Liver (tissue), 9 donors: ENCODE data around the gene CSNK1G2. TPM values are rescaled to one million over a fixed set of nuclear protein-coding genes. Genes with fewer than 3 reads are reported as not detected.

Experiments
- DNase-seq: peaks from one replicate; pipeline ENCODE4 v3.0.0-alpha.2; 2017; ENCODE audit warnings: low spot score
- H3K27ac ChIP-seq, 2 donors: one replicate each; pipeline ENCODE4 v1.7.0; 2013; ENCODE audit warnings: inconsistent platforms in 2 of 2, low read length in 2 of 2, control low read depth in 1 of 2, low read depth in 1 of 2, mild to moderate bottlenecking in 1 of 2
- H3K27me3 ChIP-seq, 4 donors: one replicate each; pipeline versions ENCODE4 v1.6.1 to v1.7.0; 2013; ENCODE audit warnings: low read length in 3 of 4, inconsistent platforms in 1 of 4, mild to moderate bottlenecking in 1 of 4, moderate library complexity in 1 of 4; ENCODE audit not compliant: control insufficient read depth in 4 of 4, insufficient read depth in 4 of 4
- H3K36me3 ChIP-seq, 4 donors: one replicate each; pipeline versions ENCODE4 v1.6.1 to v1.7.0; 2013; ENCODE audit warnings: low read length in 3 of 4, mild to moderate bottlenecking in 3 of 4, low read depth in 1 of 4, moderate library complexity in 1 of 4; ENCODE audit not compliant: control insufficient read depth in 4 of 4, insufficient read depth in 3 of 4
- H3K4me1 ChIP-seq, 4 donors: one replicate each; pipeline versions ENCODE4 v1.6.1 to v1.7.0; 2013; ENCODE audit warnings: low read length in 3 of 4, mild to moderate bottlenecking in 3 of 4, moderate library complexity in 1 of 4; ENCODE audit not compliant: control insufficient read depth in 4 of 4, insufficient read depth in 4 of 4
- H3K4me3 ChIP-seq, 3 donors: one replicate each; pipeline versions ENCODE4 v1.6.1 to v1.7.0; 2013; ENCODE audit warnings: low read length in 3 of 3, control low read depth in 1 of 3, low read depth in 1 of 3, mild to moderate bottlenecking in 1 of 3
- H3K9ac ChIP-seq, 2 donors: one replicate each; pipeline ENCODE4 v1.7.0; 2013; ENCODE audit warnings: low read length in 2 of 2, mild to moderate bottlenecking in 2 of 2, moderate library complexity in 2 of 2, control low read depth in 1 of 2, low read depth in 1 of 2
- H3K9me3 ChIP-seq, 4 donors: one replicate each; pipeline versions ENCODE4 v1.6.1 to v1.7.0; 2013; ENCODE audit warnings: low read length in 3 of 4; ENCODE audit not compliant: control insufficient read depth in 4 of 4
- EGR1 ChIP-seq, 2 donors: IDR thresholded peaks; 2 replicates each; pipeline ENCODE4 v1.6.1; 2016 to 2018; ENCODE audit warnings: antibody characterized with exemption in 2 of 2, low read depth in 2 of 2
- FOXA1 ChIP-seq: IDR thresholded peaks from 2 replicates; pipeline ENCODE4 v1.6.1; 2016; ENCODE audit warnings: antibody characterized with exemption
- FOXA2 ChIP-seq: IDR thresholded peaks from 2 replicates; pipeline ENCODE4 v1.6.1; 2016; ENCODE audit warnings: antibody characterized with exemption
- GABPA ChIP-seq, 2 donors: IDR thresholded peaks in 1 of 2; conservative IDR thresholded peaks in 1 of 2; 2 replicates each; pipeline ENCODE4 v1.6.1; 2016; ENCODE audit warnings: antibody characterized with exemption in 2 of 2, mild to moderate bottlenecking in 1 of 2, moderate library complexity in 1 of 2
- HNF4A ChIP-seq, 2 donors: conservative IDR thresholded peaks; 2 replicates each; pipeline ENCODE4 v1.6.1; 2016; ENCODE audit warnings: antibody characterized with exemption in 2 of 2, mild to moderate bottlenecking in 2 of 2
- HNF4G ChIP-seq: IDR thresholded peaks from 2 replicates; pipeline ENCODE4 v1.6.1; 2016; ENCODE audit warnings: antibody characterized with exemption
- JUND ChIP-seq, 2 donors: IDR thresholded peaks; 2 replicates each; pipeline ENCODE4 v1.6.1; 2016; ENCODE audit warnings: antibody characterized with exemption in 2 of 2
- NR2F2 ChIP-seq: IDR thresholded peaks from 2 replicates; pipeline ENCODE4 v1.6.1; 2016; ENCODE audit warnings: antibody characterized with exemption
- RAD21 ChIP-seq, 2 donors: IDR thresholded peaks; 2 replicates each; pipeline ENCODE4 v1.6.1; 2016; ENCODE audit warnings: antibody characterized with exemption in 2 of 2, mild to moderate bottlenecking in 2 of 2
- RXRA ChIP-seq, 2 donors: IDR thresholded peaks; 2 replicates each; pipeline ENCODE4 v1.6.1; 2017 to 2018; ENCODE audit warnings: antibody characterized with exemption in 2 of 2, mild to moderate bottlenecking in 1 of 2
- SP1 ChIP-seq: IDR thresholded peaks from 2 replicates; pipeline ENCODE4 v1.6.1; 2018; ENCODE audit warnings: antibody characterized with exemption, mild to moderate bottlenecking
- TAF1 ChIP-seq: conservative IDR thresholded peaks from 2 replicates; pipeline ENCODE4 v1.6.1; 2016; ENCODE audit warnings: antibody characterized with exemption, mild to moderate bottlenecking
- YY1 ChIP-seq: IDR thresholded peaks from 2 replicates; pipeline ENCODE4 v1.6.1; 2016; ENCODE audit warnings: antibody characterized with exemption, mild to moderate bottlenecking
- WGBS: extraction: QIAGEN DNeasy Blood & Tissue Kit; methylation state at CpG from one replicate; pipeline ENCODE4 v1.1.7; 2013; 5-methylcytosine and 5-hydroxymethylcytosine counted together
- polyA plus RNA-seq, 2 donors: library from polyadenylated mRNA; stranded (reverse) in 1 of 2; unstranded in 1 of 2; fragments of 200-250 nt in 1 of 2; fragments of >200 nt in 1 of 2; fragmentation: Nextera tagmentation in 1 of 2; extraction: Ambion mirVana in 1 of 2; gene quantifications; one replicate each; pipeline versions ENCODE4 v1.2.1 to v1.2.3, GENCODE V29; 2013 to 2015
- total RNA-seq, 2 donors: library from RNA; depleted of rRNA; stranded (reverse); fragments of >200 nt; gene quantifications; one replicate each; pipeline ENCODE4 v1.2.3, GENCODE V29; 2014
- TF ChIP-seq, protein P1 (sequence below): fragments of 150-350 bp; IDR thresholded peaks from 2 replicates; pipeline ENCODE4 v1.5.1; 2017; ENCODE audit warnings: improper control_type of control experiment, low read depth, low read length; ENCODE audit not compliant: missing input control
- TF ChIP-seq, protein P2 (sequence below): IDR thresholded peaks from 2 replicates; pipeline ENCODE4 v1.6.1; 2016; ENCODE audit warnings: antibody characterized with exemption, mild to moderate bottlenecking
- TF ChIP-seq, protein P3 (sequence below): IDR thresholded peaks from 2 replicates; pipeline ENCODE4 v1.6.1; 2016; ENCODE audit warnings: antibody characterized with exemption
- TF ChIP-seq, protein P4 (sequence below): IDR thresholded peaks from 2 replicates; pipeline ENCODE4 v1.6.1; 2016; ENCODE audit warnings: antibody characterized with exemption
- TF ChIP-seq, protein P5 (sequence below): IDR thresholded peaks from 2 replicates; pipeline ENCODE4 v1.6.1; 2016; ENCODE audit warnings: antibody characterized with exemption
- donor health status: healthy.
- donor health status: healthy.
- donor health status: healthy.
- donor health status: healthy.
- donor health status: healthy.

CSNK1G2 gene
- total and polyA plus RNA-seq, 4 donors = 3.5 to 30.6 (median 23.9) TPM

DNA sequence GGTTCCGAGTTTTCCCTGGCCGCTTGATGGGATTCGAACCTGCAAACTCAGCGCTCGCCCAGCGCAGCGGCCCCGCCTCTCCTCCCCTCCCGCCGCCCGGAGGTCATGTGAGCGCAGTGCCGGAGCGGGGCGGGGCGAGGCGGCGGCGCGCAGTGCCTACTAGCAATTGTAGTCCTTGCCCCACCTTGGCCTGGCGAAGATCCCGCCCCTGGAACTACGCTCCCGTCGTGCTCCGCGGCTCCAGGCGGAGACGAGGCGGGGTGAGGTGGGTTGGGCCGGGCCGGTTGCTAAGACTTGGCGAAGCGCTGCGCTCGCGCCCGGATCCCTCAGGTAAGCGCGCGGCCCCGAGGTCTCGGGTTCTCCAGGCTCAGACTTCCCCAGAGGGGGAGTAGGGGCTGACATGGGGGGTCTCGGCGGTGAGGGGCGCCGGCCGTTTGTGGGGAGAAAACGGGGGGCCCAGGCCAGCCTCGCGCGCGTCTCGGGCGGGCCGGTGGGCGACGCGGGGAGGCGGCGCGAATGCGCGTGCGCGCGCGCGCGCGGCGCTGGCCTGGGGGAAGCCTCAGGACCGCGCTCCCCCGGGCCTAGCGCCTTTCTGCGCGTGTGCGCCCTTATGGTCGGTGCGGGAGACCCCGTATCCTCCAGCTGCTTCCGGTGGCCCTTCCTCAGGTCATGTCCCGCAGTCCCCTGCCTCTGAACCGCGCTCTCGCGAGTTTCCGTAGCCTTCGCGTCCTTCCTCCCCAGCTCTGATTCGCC lies 35.7 kb upstream of the CSNK1G2 start, which contains the start of the genes ADAT3 and SCAMP4:
Gene ADAT3 (plus strand): TSS at position 290 of the 753 bp plus-strand sequence. CDS start 6,649 bp downstream, outside the sequence.
Gene SCAMP4 (plus strand): TSS at position 290 of the 753 bp plus-strand sequence. CDS start 9,621 bp downstream, outside the sequence.
- Histone ChIP-seq H3K36me3 (no peaks in the 10 kb centered on the region), H3K27ac (peak within 1 kb of the TSS; percentile 82 to 84), H3K9ac (peak within 1 kb of the TSS; percentile 1 to 77), H3K4me1 (peaks cover 3 to 11% (median 7%) of the 10 kb centered on the region in 4 donors), H3K27me3 (no peaks in the 10 kb centered on the region), H3K9me3 (no peaks in the 10 kb centered on the region), H3K4me3 (peak within 1 kb of the TSS; percentile 60 to 72 (median 69))
- no peak for TF ChIP-seq FOXA2
- peak; percentile 55 to 66 for TF ChIP-seq GABPA (IDR thresholded peaks at IDR 0.05 in 1 of 2, conservative IDR thresholded peaks at IDR 0.05 in 1 of 2)
- TF ChIP-seq FOXA1 = no peak
- peak in 1 of 2 donors; percentile 32 for TF ChIP-seq RAD21 (IDR thresholded peaks at IDR 0.05)
- TF ChIP-seq, protein P1, sequence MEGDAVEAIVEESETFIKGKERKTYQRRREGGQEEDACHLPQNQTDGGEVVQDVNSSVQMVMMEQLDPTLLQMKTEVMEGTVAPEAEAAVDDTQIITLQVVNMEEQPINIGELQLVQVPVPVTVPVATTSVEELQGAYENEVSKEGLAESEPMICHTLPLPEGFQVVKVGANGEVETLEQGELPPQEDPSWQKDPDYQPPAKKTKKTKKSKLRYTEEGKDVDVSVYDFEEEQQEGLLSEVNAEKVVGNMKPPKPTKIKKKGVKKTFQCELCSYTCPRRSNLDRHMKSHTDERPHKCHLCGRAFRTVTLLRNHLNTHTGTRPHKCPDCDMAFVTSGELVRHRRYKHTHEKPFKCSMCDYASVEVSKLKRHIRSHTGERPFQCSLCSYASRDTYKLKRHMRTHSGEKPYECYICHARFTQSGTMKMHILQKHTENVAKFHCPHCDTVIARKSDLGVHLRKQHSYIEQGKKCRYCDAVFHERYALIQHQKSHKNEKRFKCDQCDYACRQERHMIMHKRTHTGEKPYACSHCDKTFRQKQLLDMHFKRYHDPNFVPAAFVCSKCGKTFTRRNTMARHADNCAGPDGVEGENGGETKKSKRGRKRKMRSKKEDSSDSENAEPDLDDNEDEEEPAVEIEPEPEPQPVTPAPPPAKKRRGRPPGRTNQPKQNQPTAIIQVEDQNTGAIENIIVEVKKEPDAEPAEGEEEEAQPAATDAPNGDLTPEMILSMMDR = peak; percentile 6
- TF ChIP-seq HNF4G = no peak
- TF ChIP-seq, protein P2, sequence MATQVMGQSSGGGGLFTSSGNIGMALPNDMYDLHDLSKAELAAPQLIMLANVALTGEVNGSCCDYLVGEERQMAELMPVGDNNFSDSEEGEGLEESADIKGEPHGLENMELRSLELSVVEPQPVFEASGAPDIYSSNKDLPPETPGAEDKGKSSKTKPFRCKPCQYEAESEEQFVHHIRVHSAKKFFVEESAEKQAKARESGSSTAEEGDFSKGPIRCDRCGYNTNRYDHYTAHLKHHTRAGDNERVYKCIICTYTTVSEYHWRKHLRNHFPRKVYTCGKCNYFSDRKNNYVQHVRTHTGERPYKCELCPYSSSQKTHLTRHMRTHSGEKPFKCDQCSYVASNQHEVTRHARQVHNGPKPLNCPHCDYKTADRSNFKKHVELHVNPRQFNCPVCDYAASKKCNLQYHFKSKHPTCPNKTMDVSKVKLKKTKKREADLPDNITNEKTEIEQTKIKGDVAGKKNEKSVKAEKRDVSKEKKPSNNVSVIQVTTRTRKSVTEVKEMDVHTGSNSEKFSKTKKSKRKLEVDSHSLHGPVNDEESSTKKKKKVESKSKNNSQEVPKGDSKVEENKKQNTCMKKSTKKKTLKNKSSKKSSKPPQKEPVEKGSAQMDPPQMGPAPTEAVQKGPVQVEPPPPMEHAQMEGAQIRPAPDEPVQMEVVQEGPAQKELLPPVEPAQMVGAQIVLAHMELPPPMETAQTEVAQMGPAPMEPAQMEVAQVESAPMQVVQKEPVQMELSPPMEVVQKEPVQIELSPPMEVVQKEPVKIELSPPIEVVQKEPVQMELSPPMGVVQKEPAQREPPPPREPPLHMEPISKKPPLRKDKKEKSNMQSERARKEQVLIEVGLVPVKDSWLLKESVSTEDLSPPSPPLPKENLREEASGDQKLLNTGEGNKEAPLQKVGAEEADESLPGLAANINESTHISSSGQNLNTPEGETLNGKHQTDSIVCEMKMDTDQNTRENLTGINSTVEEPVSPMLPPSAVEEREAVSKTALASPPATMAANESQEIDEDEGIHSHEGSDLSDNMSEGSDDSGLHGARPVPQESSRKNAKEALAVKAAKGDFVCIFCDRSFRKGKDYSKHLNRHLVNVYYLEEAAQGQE = no peak
- TF ChIP-seq, protein P3, sequence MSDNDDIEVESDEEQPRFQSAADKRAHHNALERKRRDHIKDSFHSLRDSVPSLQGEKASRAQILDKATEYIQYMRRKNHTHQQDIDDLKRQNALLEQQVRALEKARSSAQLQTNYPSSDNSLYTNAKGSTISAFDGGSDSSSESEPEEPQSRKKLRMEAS = no peak
- TF ChIP-seq, protein P4, sequence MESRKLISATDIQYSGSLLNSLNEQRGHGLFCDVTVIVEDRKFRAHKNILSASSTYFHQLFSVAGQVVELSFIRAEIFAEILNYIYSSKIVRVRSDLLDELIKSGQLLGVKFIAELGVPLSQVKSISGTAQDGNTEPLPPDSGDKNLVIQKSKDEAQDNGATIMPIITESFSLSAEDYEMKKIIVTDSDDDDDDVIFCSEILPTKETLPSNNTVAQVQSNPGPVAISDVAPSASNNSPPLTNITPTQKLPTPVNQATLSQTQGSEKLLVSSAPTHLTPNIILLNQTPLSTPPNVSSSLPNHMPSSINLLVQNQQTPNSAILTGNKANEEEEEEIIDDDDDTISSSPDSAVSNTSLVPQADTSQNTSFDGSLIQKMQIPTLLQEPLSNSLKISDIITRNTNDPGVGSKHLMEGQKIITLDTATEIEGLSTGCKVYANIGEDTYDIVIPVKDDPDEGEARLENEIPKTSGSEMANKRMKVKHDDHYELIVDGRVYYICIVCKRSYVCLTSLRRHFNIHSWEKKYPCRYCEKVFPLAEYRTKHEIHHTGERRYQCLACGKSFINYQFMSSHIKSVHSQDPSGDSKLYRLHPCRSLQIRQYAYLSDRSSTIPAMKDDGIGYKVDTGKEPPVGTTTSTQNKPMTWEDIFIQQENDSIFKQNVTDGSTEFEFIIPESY = no peak
- TF ChIP-seq, protein P5, sequence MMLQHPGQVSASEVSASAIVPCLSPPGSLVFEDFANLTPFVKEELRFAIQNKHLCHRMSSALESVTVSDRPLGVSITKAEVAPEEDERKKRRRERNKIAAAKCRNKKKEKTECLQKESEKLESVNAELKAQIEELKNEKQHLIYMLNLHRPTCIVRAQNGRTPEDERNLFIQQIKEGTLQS = no peak
- peak in 1 of 2 donors; percentile 18 for TF ChIP-seq EGR1 (IDR thresholded peaks at IDR 0.05; ENCODE audit: low read depth in 2 of 2)
- TF ChIP-seq SP1 = peak; percentile 68
- peak; percentile 81 for TF ChIP-seq NR2F2
- TF ChIP-seq JUND (IDR thresholded peaks at IDR 0.05) = no peak
- TF ChIP-seq HNF4A (conservative IDR thresholded peaks at IDR 0.05) = peak; percentile 14 to 32
- peak; percentile 56 for TF ChIP-seq YY1
- TF ChIP-seq RXRA (IDR thresholded peaks at IDR 0.05) = peak in 1 of 2 donors; percentile 32
- no peak for TF ChIP-seq TAF1
- 1% methylated on average over 92 of the region's 92 CpGs for WGBS
- peak; percentile 98 for DNase-seq
